ENCODE results near the gene DCAF17.

DCAF17 gene

GRCh38 chr2:171460537-171460936, 26.5 kb downstream of the DCAF17 start:
- Histone ChIP-seq H2AFZ (ENCODE audit: low read length) (no peak overlapping the region), H3K4ac (ENCODE audit: low read length) (no peak overlapping the region), H3K27ac (replicated peaks; ENCODE audit: low read length) (no peak overlapping the region), H3K27me3 (ENCODE audit: control insufficient read depth in 3 of 3, insufficient read depth in 3 of 3, low read depth in 1 of 3, low read length in 3 of 3) (no peaks in the 10 kb centered on the region), H2BK120ac (ENCODE audit: low read depth, low read length) (no peak overlapping the region), H3K18ac (ENCODE audit: low read length) (no peak overlapping the region), H3K9me3 (replicated peaks in 1 of 2; ENCODE audit: control insufficient read depth in 2 of 2, insufficient read depth in 1 of 2, low read depth in 1 of 2, low read length in 2 of 2) (peaks cover 0 to 22% of the 10 kb centered on the region in 2 donors), H3K4me3 (ENCODE audit: low read length in 2 of 2) (no peak overlapping the region), H2BK15ac (ENCODE audit: low read length) (no peak overlapping the region), H2BK12ac (ENCODE audit: low read length) (no peak overlapping the region), H3K36me3 (replicated peaks in 1 of 2; ENCODE audit: control insufficient read depth in 2 of 2, insufficient read depth in 2 of 2, low read length in 2 of 2) (peaks cover 5 to 80% of the 10 kb centered on the region in 2 donors), H4K8ac (ENCODE audit: low read depth, low read length) (no peak overlapping the region), H3K79me1 (ENCODE audit: low read depth, low read length) (no peaks in the 10 kb centered on the region), H3K14ac (ENCODE audit: low read length) (no peak overlapping the region), H2AK5ac (ENCODE audit: low read depth, low read length) (no peak overlapping the region), H3K4me1 (ENCODE audit: control insufficient read depth in 2 of 2, insufficient read depth in 1 of 2, low read depth in 1 of 2, low read length in 2 of 2) (no peaks in the 10 kb centered on the region), H3K4me2 (ENCODE audit: insufficient read depth, low read length, poor library complexity, severe bottlenecking) (no peak overlapping the region), H3K9ac (ENCODE audit: low read depth, low read length, poor library complexity) (no peak overlapping the region), H2BK5ac (ENCODE audit: low read length) (no peak overlapping the region), H3K23ac (ENCODE audit: low read depth, low read length, poor library complexity) (no peak overlapping the region), H4K91ac (ENCODE audit: low read depth, low read length, poor library complexity) (no peak overlapping the region)
- DNase-seq (ENCODE audit: low spot score), result no peak
- WGBS, 2 donors (ENCODE audit: extremely low coverage in 2 of 2, insufficient read length in 2 of 2, insufficient replicate concordance in 1 of 2), result no CpG with 5 or more reads among the region's 1 CpG

GRCh38 chr2:171469176-171469575, 35.1 kb downstream of the DCAF17 start:
- Histone ChIP-seq H3K4ac (ENCODE audit: low read length) (no peak overlapping the region), H3K4me2 (ENCODE audit: insufficient read depth, low read length, poor library complexity, severe bottlenecking) (no peak overlapping the region), H3K4me1 (ENCODE audit: control insufficient read depth in 2 of 2, insufficient read depth in 1 of 2, low read depth in 1 of 2, low read length in 2 of 2) (no peaks in the 10 kb centered on the region), H3K79me1 (ENCODE audit: low read depth, low read length) (no peaks in the 10 kb centered on the region), H3K23ac (ENCODE audit: low read depth, low read length, poor library complexity) (no peak overlapping the region), H3K9ac (ENCODE audit: low read depth, low read length, poor library complexity) (no peak overlapping the region), H2AK5ac (ENCODE audit: low read depth, low read length) (no peak overlapping the region), H3K14ac (ENCODE audit: low read length) (no peak overlapping the region), H3K9me3 (replicated peaks in 1 of 2; ENCODE audit: control insufficient read depth in 2 of 2, insufficient read depth in 1 of 2, low read depth in 1 of 2, low read length in 2 of 2) (no peaks in the 10 kb centered on the region), H3K4me3 (ENCODE audit: low read length in 2 of 2) (no peak overlapping the region), H4K8ac (ENCODE audit: low read depth, low read length) (no peak overlapping the region), H2BK5ac (ENCODE audit: low read length) (no peak overlapping the region), H2BK12ac (ENCODE audit: low read length) (no peak overlapping the region), H3K36me3 (replicated peaks in 1 of 2; ENCODE audit: control insufficient read depth in 2 of 2, insufficient read depth in 2 of 2, low read length in 2 of 2) (peaks cover 6 to 72% of the 10 kb centered on the region in 2 donors), H2BK15ac (ENCODE audit: low read length) (no peak overlapping the region), H2AFZ (ENCODE audit: low read length) (no peak overlapping the region), H2BK120ac (ENCODE audit: low read depth, low read length) (no peak overlapping the region), H4K91ac (ENCODE audit: low read depth, low read length, poor library complexity) (no peak overlapping the region), H3K27ac (replicated peaks; ENCODE audit: low read length) (no peak overlapping the region), H3K27me3 (ENCODE audit: control insufficient read depth in 3 of 3, insufficient read depth in 3 of 3, low read depth in 1 of 3, low read length in 3 of 3) (no peaks in the 10 kb centered on the region), H3K18ac (ENCODE audit: low read length) (no peak overlapping the region)
- no peak for DNase-seq (ENCODE audit: low spot score)
- no CpG with 5 or more reads among the region's 4 CpGs for WGBS, 2 donors (ENCODE audit: extremely low coverage in 2 of 2, insufficient read length in 2 of 2, insufficient replicate concordance in 1 of 2)

GRCh38 chr2:171470129-171470528, 36.1 kb downstream of the DCAF17 start:
- no peak overlapping the region for H3K27ac ChIP-seq (replicated peaks; ENCODE audit: low read length)
- no peak overlapping the region for H2BK15ac ChIP-seq (ENCODE audit: low read length)
- no peaks in the 10 kb centered on the region for H3K27me3 ChIP-seq (ENCODE audit: control insufficient read depth in 3 of 3, insufficient read depth in 3 of 3, low read depth in 1 of 3, low read length in 3 of 3)
- H2AK5ac ChIP-seq (ENCODE audit: low read depth, low read length), result no peak overlapping the region
- no peak overlapping the region for H3K14ac ChIP-seq (ENCODE audit: low read length)
- peaks cover 6 to 78% of the 10 kb centered on the region in 2 donors for H3K36me3 ChIP-seq (replicated peaks in 1 of 2; ENCODE audit: control insufficient read depth in 2 of 2, insufficient read depth in 2 of 2, low read length in 2 of 2)
- no peak overlapping the region for H3K4ac ChIP-seq (ENCODE audit: low read length)
- H3K18ac ChIP-seq (ENCODE audit: low read length), result no peak overlapping the region
- no peak overlapping the region for H3K23ac ChIP-seq (ENCODE audit: low read depth, low read length, poor library complexity)
- H2BK120ac ChIP-seq (ENCODE audit: low read depth, low read length), result no peak overlapping the region
- H3K9me3 ChIP-seq (replicated peaks in 1 of 2; ENCODE audit: control insufficient read depth in 2 of 2, insufficient read depth in 1 of 2, low read depth in 1 of 2, low read length in 2 of 2), result no peaks in the 10 kb centered on the region
- no peak overlapping the region for H3K4me2 ChIP-seq (ENCODE audit: insufficient read depth, low read length, poor library complexity, severe bottlenecking)
- no peak overlapping the region for H4K8ac ChIP-seq (ENCODE audit: low read depth, low read length)
- H3K4me1 ChIP-seq (ENCODE audit: control insufficient read depth in 2 of 2, insufficient read depth in 1 of 2, low read depth in 1 of 2, low read length in 2 of 2), result no peaks in the 10 kb centered on the region
- no peak overlapping the region for H3K4me3 ChIP-seq (ENCODE audit: low read length in 2 of 2)
- H3K79me1 ChIP-seq (ENCODE audit: low read depth, low read length), result no peaks in the 10 kb centered on the region
- no peak overlapping the region for H3K9ac ChIP-seq (ENCODE audit: low read depth, low read length, poor library complexity)
- no CpG with 5 or more reads among the region's 5 CpGs for WGBS, 2 donors (ENCODE audit: extremely low coverage in 2 of 2, insufficient read length in 2 of 2, insufficient replicate concordance in 1 of 2)
- H2BK12ac ChIP-seq (ENCODE audit: low read length), result no peak overlapping the region
- DNase-seq (ENCODE audit: low spot score), result no peak
- H2BK5ac ChIP-seq (ENCODE audit: low read length), result no peak overlapping the region
- no peak overlapping the region for H2AFZ ChIP-seq (ENCODE audit: low read length)
- H4K91ac ChIP-seq (ENCODE audit: low read depth, low read length, poor library complexity), result no peak overlapping the region

DNA sequence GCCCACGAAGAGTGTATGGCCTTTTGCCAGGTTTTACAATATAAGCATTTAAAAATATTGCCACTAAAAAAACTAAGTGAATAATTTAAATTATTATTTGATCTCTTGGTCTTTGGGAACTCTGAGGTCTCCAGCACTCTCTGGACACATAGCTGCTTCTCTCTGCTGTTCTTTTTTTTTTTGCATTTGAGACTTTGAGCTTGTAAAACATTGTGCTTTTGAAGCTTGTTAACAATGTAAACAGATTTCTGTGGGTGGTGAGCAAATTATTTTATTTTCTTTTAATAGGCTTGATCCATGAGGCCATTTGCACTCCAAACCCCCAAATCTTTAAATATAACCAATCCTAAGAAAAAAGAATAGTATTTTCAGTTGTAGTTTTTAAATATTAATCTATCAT, 42.0 kb downstream of the DCAF17 start:
- Histone ChIP-seq H2BK5ac (ENCODE audit: low read length) (no peak overlapping the region), H2BK12ac (ENCODE audit: low read length) (no peak overlapping the region), H3K27me3 (ENCODE audit: control insufficient read depth in 3 of 3, insufficient read depth in 3 of 3, low read depth in 1 of 3, low read length in 3 of 3) (no peaks in the 10 kb centered on the region), H3K23ac (ENCODE audit: low read depth, low read length, poor library complexity) (no peak overlapping the region), H4K91ac (ENCODE audit: low read depth, low read length, poor library complexity) (no peak overlapping the region), H3K4me3 (ENCODE audit: low read length in 2 of 2) (no peak overlapping the region), H3K36me3 (replicated peaks in 1 of 2; ENCODE audit: control insufficient read depth in 2 of 2, insufficient read depth in 2 of 2, low read length in 2 of 2) (peaks cover 7 to 90% of the 10 kb centered on the region in 2 donors), H3K4me2 (ENCODE audit: insufficient read depth, low read length, poor library complexity, severe bottlenecking) (no peak overlapping the region), H4K8ac (ENCODE audit: low read depth, low read length) (no peak overlapping the region), H2AK5ac (ENCODE audit: low read depth, low read length) (no peak overlapping the region), H3K4ac (ENCODE audit: low read length) (no peak overlapping the region), H3K4me1 (ENCODE audit: control insufficient read depth in 2 of 2, insufficient read depth in 1 of 2, low read depth in 1 of 2, low read length in 2 of 2) (no peaks in the 10 kb centered on the region), H2AFZ (ENCODE audit: low read length) (no peak overlapping the region), H2BK120ac (ENCODE audit: low read depth, low read length) (no peak overlapping the region), H3K9ac (ENCODE audit: low read depth, low read length, poor library complexity) (no peak overlapping the region), H3K9me3 (replicated peaks in 1 of 2; ENCODE audit: control insufficient read depth in 2 of 2, insufficient read depth in 1 of 2, low read depth in 1 of 2, low read length in 2 of 2) (no peaks in the 10 kb centered on the region), H3K27ac (replicated peaks; ENCODE audit: low read length) (no peak overlapping the region), H3K14ac (ENCODE audit: low read length) (no peak overlapping the region), H3K79me1 (ENCODE audit: low read depth, low read length) (no peaks in the 10 kb centered on the region), H2BK15ac (ENCODE audit: low read length) (no peak overlapping the region), H3K18ac (ENCODE audit: low read length) (no peak overlapping the region)
- DNase-seq (ENCODE audit: low spot score), result no peak
- no CpG with 5 or more reads among the region's 1 CpG for WGBS, 2 donors (ENCODE audit: extremely low coverage in 2 of 2, insufficient read length in 2 of 2, insufficient replicate concordance in 1 of 2)

Measured in neuronal stem cell (in vitro differentiated cells).